H54 (cell line): ENCODE results near the gene CKAP5.

Experiments
- DNase-seq: peaks from one replicate; pipeline ENCODE4 v3.0.0; 2011; ENCODE audit warnings: low spot score, mixed read lengths; ENCODE audit not compliant: insufficient read length
- FAIRE-seq: peaks from 3 replicates; lab custom pipeline; 2011; peaks lifted over from hg19 to GRCh38; lab: Jason Lieb, UNC
- POLR2A ChIP-seq: IDR thresholded peaks from 2 replicates; pipeline ENCODE4 v1.6.1; 2011; ENCODE audit warnings: low read depth, mild to moderate bottlenecking, low read length

The CKAP5 gene

DNA sequence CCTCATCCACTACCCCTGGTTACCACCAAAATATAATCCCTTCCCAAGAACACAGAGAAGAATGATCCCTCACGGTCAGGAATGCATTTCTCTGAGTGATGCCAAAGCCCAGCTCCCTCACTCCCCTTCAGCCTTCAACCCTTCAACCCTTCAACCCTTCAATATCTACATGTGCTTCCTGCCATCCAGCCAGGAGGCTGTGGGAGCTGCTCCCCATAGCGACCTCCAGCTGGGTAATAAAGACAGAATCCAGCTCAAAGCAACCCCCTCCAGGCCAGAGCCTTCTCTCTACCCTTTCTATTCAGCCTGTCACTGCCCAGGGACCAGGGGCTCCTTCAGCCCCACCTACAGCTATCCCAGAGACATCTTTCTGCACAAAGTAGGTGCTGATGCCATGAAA lies 148.4 kb downstream of the CKAP5 start:
- no peak for DNase-seq
- no peak for FAIRE-seq
- no peak for TF ChIP-seq POLR2A

GRCh38 chr11:46697303-46697702 lies 148.8 kb downstream of the CKAP5 start:
- FAIRE-seq (no peak), DNase-seq (no peak)
- TF ChIP-seq POLR2A = no peak

DNA sequence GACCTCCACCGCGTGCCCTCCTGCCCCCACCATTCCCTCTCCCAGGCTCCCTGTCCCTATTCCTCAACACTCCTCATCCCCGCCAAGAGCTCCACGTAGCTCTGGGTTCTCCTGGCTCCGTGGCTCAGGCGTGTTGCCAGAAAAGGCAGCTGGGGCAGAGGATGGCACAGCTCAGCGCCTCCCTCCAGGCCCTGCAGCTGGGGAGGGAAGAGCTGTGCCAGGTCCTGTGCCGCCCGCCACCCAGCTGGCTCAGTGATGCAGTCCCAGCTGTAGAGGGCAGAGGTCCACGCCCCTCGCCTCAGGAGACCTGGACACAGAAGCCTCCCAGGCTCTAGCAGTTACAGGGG lies 149.9 kb downstream of the CKAP5 start:
- TF ChIP-seq POLR2A = no peak
- no peak for FAIRE-seq
- DNase-seq = no peak

- FAIRE-seq (no peak), DNase-seq (no peak)
- TF ChIP-seq POLR2A = no peak
These were observed 150.5 kb downstream of the CKAP5 start for GRCh38 chr11:46695345-46696211.

GRCh38 chr11:46694607-46695006 lies 151.5 kb downstream of the CKAP5 start:
- TF ChIP-seq POLR2A = no peak
- DNase-seq (no peak), FAIRE-seq (no peak)

- FAIRE-seq (no peak), DNase-seq (no peak)
- no peak for TF ChIP-seq POLR2A
These were observed 152.0 kb downstream of the CKAP5 start for GRCh38 chr11:46694072-46694471.

- DNase-seq (no peak), FAIRE-seq (no peak)
- no peak for TF ChIP-seq POLR2A
These were observed 152.5 kb downstream of the CKAP5 start for GRCh38 chr11:46693597-46694012.
